ENCODE results near the gene ACP7. TPM values are rescaled to one million over a fixed set of nuclear protein-coding genes. Genes with fewer than 3 reads are reported as not detected.

Gene ACP7
- total and polyA plus RNA-seq, 9 of the 15 experiments (the other 6 are each of a cell fraction or from before 2014, with no cell fraction given) = not detected

GRCh38 chr19:39139971-39140453 lies 55.8 kb downstream of the ACP7 start (continued):
- TF ChIP-seq XRCC4 (IDR thresholded peaks at IDR 0.05; ENCODE audit: extremely low read depth, insufficient read depth, insufficient read length) (no peak), CCAR2 (IDR thresholded peaks at IDR 0.05; ENCODE audit: low read depth, low read length) (no peak), HBP1 (CRISPR knock-in tag; IDR thresholded peaks at IDR 0.05) (no peak), CBX1 (IDR thresholded peaks at IDR 0.05; ENCODE audit: low read depth) (no peak), FOXJ3 (CRISPR knock-in tag; IDR thresholded peaks at IDR 0.05) (no peak), POLR3A (IDR thresholded peaks at IDR 0.05; ENCODE audit: borderline replicate concordance, extremely low read depth, insufficient read depth, insufficient read length) (no peak), CHD7 (IDR thresholded peaks at IDR 0.05; ENCODE audit: low read depth, low read length) (no peak), NR3C1 (CRISPR knock-in tag; IDR thresholded peaks at IDR 0.05) (no peak), HMG20A (CRISPR knock-in tag; conservative IDR thresholded peaks at IDR 0.05) (no peak), CAMTA2 (CRISPR knock-in tag; conservative IDR thresholded peaks at IDR 0.05) (no peak), ZNF830 (CRISPR knock-in tag; IDR thresholded peaks at IDR 0.05) (no peak), JUN (IDR thresholded peaks at IDR 0.05; ENCODE audit: borderline replicate concordance, low read depth, low read length) (no peak), JUN (CRISPR knock-in tag; IDR thresholded peaks at IDR 0.05; ENCODE audit: borderline replicate concordance) (no peak), ATF6 (CRISPR knock-in tag; IDR thresholded peaks at IDR 0.05) (no peak), ZNF121 (CRISPR knock-in tag; conservative IDR thresholded peaks at IDR 0.05) (no peak)

Data from K562 (cell line).